HepG2 (cell line): ENCODE data around the gene BST1. TPM values are rescaled to one million over a fixed set of nuclear protein-coding genes. Genes with fewer than 3 reads are reported as not detected.

Experiments
- ATAC-seq: fragments of 200-7000 bp; cut with Tn5 transposase; 3 replicates; pipeline ENCODE4 v1.9.1; 2020; ENCODE audit warnings: mild to moderate bottlenecking, moderate library complexity
- BruUV-seq: library from RNA; stranded (reverse); fragments of 400-500 nt; replicated peaks from 2 replicates; lab custom pipeline; 2021; lab: Mats Ljungman, UMichigan
- CTCF ChIA-PET: fragments of 300-600 bp; formaldehyde crosslinking; extraction: SDS; loops from one replicate; lab custom pipeline; 2021; ENCODE audit warnings: low total read pairs, inconsistent platforms, low intra/inter-chr PET ratio; lab: Yijun Ruan, JAX
- POLR2A ChIA-PET: fragments of 350-600 bp; sonication (Branson Sonifier 250); formaldehyde crosslinking; loops from one replicate; lab custom pipeline; 2020; ENCODE audit warnings: antibody characterized with exemption, inconsistent platforms; lab: Yijun Ruan, JAX
- DNase-seq: peaks from one replicate; pipeline ENCODE4 v3.0.0-alpha.2; 2015; ENCODE audit warnings: low spot score
- FAIRE-seq: peaks from 3 replicates; lab custom pipeline; 2011; peaks lifted over from hg19 to GRCh38; lab: Jason Lieb, UNC
- H2AFZ ChIP-seq: one replicate; pipeline ENCODE4 v1.6.1; 2011; ENCODE audit warnings: low read length, inconsistent platforms
- H3K27ac ChIP-seq: fragments of 300-600 bp; 3 replicates; pipeline ENCODE4 v1.8.0; 2011; ENCODE audit warnings: mixed run types, mild to moderate bottlenecking, mixed read lengths, low read length, inconsistent platforms; ENCODE audit not compliant: insufficient read depth; ENCODE audit errors: extremely low read length
- H3K27me3 ChIP-seq, 2 experiments: fragments of 200-600 bp in 1 of 2; 2 replicates in 1 of 2; 3 replicates in 1 of 2; pipeline versions ENCODE4 v1.6.0 to v1.8.0; 2011; ENCODE audit warnings: low read length in 2 of 2, mild to moderate bottlenecking in 2 of 2, moderate library complexity in 2 of 2, inconsistent platforms in 1 of 2; ENCODE audit not compliant: insufficient read depth in 2 of 2, control insufficient read depth in 1 of 2
- H3K36me3 ChIP-seq, 2 experiments: fragments of 200-600 bp in 1 of 2; replicated peaks in 1 of 2; 2 replicates in 1 of 2; 3 replicates in 1 of 2; pipeline versions ENCODE4 v1.5.1 to v1.8.0; 2011; ENCODE audit warnings: low read length in 2 of 2, inconsistent platforms in 1 of 2; ENCODE audit not compliant: insufficient read depth in 2 of 2, control insufficient read depth in 1 of 2
- H3K4me1 ChIP-seq: 2 replicates; pipeline ENCODE4 v1.5.1; 2012; ENCODE audit warnings: low read length, inconsistent platforms; ENCODE audit not compliant: insufficient read depth
- H3K4me2 ChIP-seq: 2 replicates; pipeline ENCODE4 v1.6.0; 2011; ENCODE audit warnings: low read depth, low read length, inconsistent platforms
- H3K4me3 ChIP-seq, 3 experiments: fragments of 200-600 bp in 1 of 3; sonication (generic), shearing (Covaris generic) in 1 of 3; replicated peaks in 1 of 3; 2 replicates each; pipeline ENCODE4 v1.5.1; 2011 to 2016; ENCODE audit warnings: low read length in 3 of 3, inconsistent platforms in 2 of 3, low read depth in 2 of 3, mild to moderate bottlenecking in 2 of 3, control low read depth in 1 of 3, mixed read lengths in 1 of 3; ENCODE audit not compliant: insufficient read depth in 1 of 3
- H3K79me2 ChIP-seq: one replicate; pipeline ENCODE4 v1.6.1; 2011; ENCODE audit warnings: low read length, inconsistent platforms; ENCODE audit not compliant: insufficient read depth
- H3K9ac ChIP-seq: 2 replicates; pipeline ENCODE4 v1.6.0; 2011; ENCODE audit warnings: mild to moderate bottlenecking, low read depth, low read length, inconsistent platforms; ENCODE audit not compliant: insufficient read depth
- H3K9me3 ChIP-seq: 2 replicates; pipeline ENCODE4 v1.5.1; 2012; ENCODE audit warnings: mild to moderate bottlenecking, low read length
- H4K20me1 ChIP-seq: 2 replicates; pipeline ENCODE4 v1.6.0; 2011; ENCODE audit warnings: inconsistent platforms, mild to moderate bottlenecking, low read length, moderate library complexity; ENCODE audit not compliant: insufficient read depth
- CEBPB ChIP-seq: IDR thresholded peaks from 2 replicates; pipeline ENCODE4 v1.6.1; 2011; ENCODE audit warnings: low read depth, low read length, improper control_type of control experiment, borderline replicate concordance
- CHCHD3 ChIP-seq: sonication (generic); formaldehyde crosslinking; IDR thresholded peaks from 2 replicates; pipeline ENCODE4 v1.8.0; 2022; ENCODE audit warnings: mild to moderate bottlenecking, missing genetic modification reagents, moderate library complexity
- MXI1 ChIP-seq: IDR thresholded peaks from 3 replicates; pipeline ENCODE4 v1.6.1; 2012; ENCODE audit warnings: low read depth, low read length, inconsistent platforms, borderline replicate concordance
- STAG1 ChIP-seq: sonication (generic); formaldehyde crosslinking; IDR thresholded peaks from 2 replicates; pipeline ENCODE4 v1.4.0; 2020; ENCODE audit warnings: missing genetic modification reagents
- ZNF512 ChIP-seq: sonication (generic); formaldehyde crosslinking; IDR thresholded peaks from 2 replicates; pipeline ENCODE4 v1.4.0; 2020; ENCODE audit warnings: mild to moderate bottlenecking, missing genetic modification reagents
- WGBS: methylation state at CpG from one replicate; pipeline ENCODE4 v1.1.6; 2017; ENCODE audit warnings: low lambda C conversion rate; 5-methylcytosine and 5-hydroxymethylcytosine counted together
- in situ Hi-C: cut with HindIII; loops from 2 replicates; pipeline ENCODE4 v1.10.0; 2017; ENCODE audit warnings: low pct_unique_long_range_greater_than_20kb; ENCODE audit not compliant: extremely low pct_ligation_motif_present
- intact Hi-C: fragments of 100-400 bp; cut with micrococcal nuclease; formaldehyde crosslinking; loops from one replicate; pipeline ENCODE4 v1.10.0; 2022; ENCODE audit not compliant: unreplicated experiment
- polyA plus RNA-seq, 8 experiments: library from polyadenylated mRNA; depleted of rRNA in 3 of 8; stranded (reverse) in 7 of 8; unstranded in 1 of 8; fragments of >200 nt; fragmentation: Illumina TruSeq in 4 of 8; extraction: Trizol in 4 of 8; gene quantifications; 2 replicates each; pipeline versions ENCODE4 v1.2.1 to v1.2.3, GENCODE V29; 2011 to 2016; ENCODE audit warnings: low read depth in 4 of 8, missing spikeins in 1 of 8, mixed read lengths in 1 of 8; ENCODE audit not compliant: insufficient read depth in 1 of 8
- total RNA-seq, 5 experiments: library from RNA; depleted of rRNA; stranded (reverse); fragments of >200 nt; fragmentation: Illumina TruSeq; extraction: Trizol; gene quantifications; 2 replicates each; pipeline ENCODE4 v1.2.3, GENCODE V29; 2016; ENCODE audit warnings: low read depth in 1 of 5

The BST1 gene
- total and polyA plus RNA-seq, 2 of the 13 experiments (the other 11 are each of a cell fraction or from before 2014, with no cell fraction given) = 0.09 to 0.49 TPM

GRCh38 chr4:15675356-15675755 is 27.5 kb upstream of the BST1 start:
- Histone ChIP-seq H3K79me2 (peaks cover 66% of the 10 kb centered on the region), H3K4me1 (peaks cover 56% of the 10 kb centered on the region), H3K27ac (no peak overlapping the region), H3K36me3 (no peaks in the 10 kb centered on the region; a peak in 1 of 5 replicates), H4K20me1 (no peaks in the 10 kb centered on the region), H3K4me2 (no peak overlapping the region), H3K27me3 (no peaks in the 10 kb centered on the region), H3K9me3 (no peaks in the 10 kb centered on the region), H3K9ac (no peak overlapping the region), H3K4me3 (no peak overlapping the region), H2AFZ (no peak overlapping the region)
- FAIRE-seq (no peak), DNase-seq (no peak), ATAC-seq (no peak)
- intact Hi-C loops (no loop called here), in situ Hi-C loops (no loop called here)
- POLR2A ChIA-PET = no interaction called here
- 94% methylated on average over 3 of the region's 3 CpGs for WGBS
- no TSS peak for BruUV-seq
- CTCF ChIA-PET = no interaction called here
- TF ChIP-seq STAG1 (CRISPR knock-in tag) (peak; percentile 21), CHCHD3 (CRISPR knock-in tag) (no peak)

- Histone ChIP-seq H3K4me2 (no peak overlapping the region), H2AFZ (no peak overlapping the region), H3K9me3 (no peaks in the 10 kb centered on the region), H3K4me3 (no peak overlapping the region), H3K4me1 (peaks cover 49% of the 10 kb centered on the region), H3K27me3 (no peaks in the 10 kb centered on the region; a peak in 1 of 5 replicates), H3K27ac (no peak overlapping the region), H3K9ac (no peak overlapping the region)
- in situ Hi-C loops = no loop called here
- no peak for FAIRE-seq
- WGBS = 100% methylated on average over 1 of the region's 1 CpG
- ATAC-seq = no peak
- TF ChIP-seq MXI1 (no peak), CEBPB (peak; percentile 28; the same call in 1 of the 2 replicates), ZNF512 (CRISPR knock-in tag) (no peak)
- TF ChIP-seq, all 625 proteins: peak for 1
- DNase-seq = no peak
- no TSS peak for BruUV-seq
- Histone ChIP-seq H4K20me1 (no peaks in the 10 kb centered on the region), H3K36me3 (no peaks in the 10 kb centered on the region; a peak in 1 of 5 replicates), H3K79me2 (peaks cover 72% of the 10 kb centered on the region)
- ChIA-PET POLR2A (no interaction called here), CTCF (no interaction called here)
- intact Hi-C loops = no loop called here
Observed at GRCh38 chr4:15676039-15676438, 26.8 kb upstream of the BST1 start.
